Measurements from ENCODE around the gene ZDHHC22. TPM values are rescaled to one million over a fixed set of nuclear protein-coding genes. Genes with fewer than 3 reads are reported as not detected.
A peak's percentile ranks its signal among the peaks of the same experiment; 100 is the strongest.

Gene ZDHHC22
- total RNA-seq (2014; rRNA removed) = under 0.01 TPM in 1 of 2 replicates, not detected in the other
- 0.07 TPM for polyA plus RNA-seq (2012)

- no peak for DNase-seq (ENCODE audit: low read depth)
Measured at GRCh38 chr14:77141214-77142004, at the start of gene ZDHHC22. Gene ZDHHC22, minus strand, starts transcription at chr14:77141791. Its CDS starts 2,053 bp downstream, at chr14:77139738.

- no peak for DNase-seq (ENCODE audit: low read depth)
Measured at GRCh38 chr14:77190977-77191376, 49.4 kb upstream of the ZDHHC22 start.

- DNase-seq (ENCODE audit: low read depth) = no peak
Measured at GRCh38 chr14:77189479-77189878, 47.9 kb upstream of the ZDHHC22 start.

GRCh38 chr14:77187649-77188012 lies 46.0 kb upstream of the ZDHHC22 start:
- DNase-seq (ENCODE audit: low read depth) = no peak

GRCh38 chr14:77186911-77187648 lies 45.5 kb upstream of the ZDHHC22 start:
- peak; percentile 98 for DNase-seq (ENCODE audit: low read depth)

- DNase-seq (ENCODE audit: low read depth) = peak; percentile 6
Measured at GRCh38 chr14:77185093-77185465, 43.5 kb upstream of the ZDHHC22 start.

- peak; percentile 7 for DNase-seq (ENCODE audit: low read depth)
Measured at GRCh38 chr14:77184396-77185092, 43.0 kb upstream of the ZDHHC22 start.

GRCh38 chr14:77183896-77184295 lies 42.3 kb upstream of the ZDHHC22 start:
- DNase-seq (ENCODE audit: low read depth) = no peak

GRCh38 chr14:77181603-77182437 lies 40.2 kb upstream of the ZDHHC22 start, which contains the start of gene TMEM63C:
Gene TMEM63C, plus strand, starts transcription at chr14:77181798. Its CDS starts 37,016 bp downstream, at chr14:77218814.
- DNase-seq (ENCODE audit: low read depth) = peak; percentile 17

GRCh38 chr14:77180726-77181602 lies 39.4 kb upstream of the ZDHHC22 start:
- no peak for DNase-seq (ENCODE audit: low read depth)

GRCh38 chr14:77178656-77179055 lies 37.1 kb upstream of the ZDHHC22 start:
- DNase-seq (ENCODE audit: low read depth) = no peak

GRCh38 chr14:77177702-77178101 lies 36.1 kb upstream of the ZDHHC22 start:
- DNase-seq (ENCODE audit: low read depth) = peak; percentile 51

- DNase-seq (ENCODE audit: low read depth) = no peak
Measured at GRCh38 chr14:77175843-77176242, 34.3 kb upstream of the ZDHHC22 start.

GRCh38 chr14:77173911-77174617 lies 32.5 kb upstream of the ZDHHC22 start:
- peak; percentile 32 for DNase-seq (ENCODE audit: low read depth)

- DNase-seq (ENCODE audit: low read depth) = no peak
Measured at GRCh38 chr14:77172916-77173315, 31.3 kb upstream of the ZDHHC22 start.

GRCh38 chr14:77170045-77170444 lies 28.5 kb upstream of the ZDHHC22 start:
- no peak for DNase-seq (ENCODE audit: low read depth)

- no peak for DNase-seq (ENCODE audit: low read depth)
Measured at GRCh38 chr14:77161011-77161410, 19.4 kb upstream of the ZDHHC22 start.

GRCh38 chr14:77158882-77159255 lies 17.3 kb upstream of the ZDHHC22 start:
- DNase-seq (ENCODE audit: low read depth) = no peak

GRCh38 chr14:77158175-77158881 lies 16.7 kb upstream of the ZDHHC22 start:
- DNase-seq (ENCODE audit: low read depth) = peak; percentile 78
